Coronary artery (tissue), 2 donors: ENCODE measurements around the gene REEP3.

Source experiments
- DNase-seq: peaks from one replicate; pipeline ENCODE4 v3.0.0-alpha.2; 2017; ENCODE audit warnings: low spot score
- H3K27ac ChIP-seq, 2 donors: fragments of 200-600 bp; sonication (generic); one replicate each; pipeline ENCODE4 v1.5.1; 2016 to 2019
- H3K4me3 ChIP-seq: fragments of 200-600 bp; sonication (generic); 2 replicates; pipeline ENCODE4 v1.5.1; 2016; ENCODE audit warnings: mild to moderate bottlenecking, moderate library complexity
- CTCF ChIP-seq: fragments of 200-600 bp; sonication (generic); IDR thresholded peaks from one replicate; pipeline ENCODE4 v1.5.1; 2019; ENCODE audit warnings: antibody characterized with exemption

The REEP3 gene

GRCh38 chr10:63627881-63628296, 106.7 kb downstream of the REEP3 start:
- no peak for TF ChIP-seq CTCF
- DNase-seq: no peak
- no peak overlapping the region for H3K4me3 ChIP-seq
- H3K27ac ChIP-seq: no peak overlapping the region

GRCh38 chr10:63628526-63629362, 107.5 kb downstream of the REEP3 start:
- peak; percentile 76 for DNase-seq
- no peak for TF ChIP-seq CTCF
- Histone ChIP-seq H3K4me3 (peak overlapping the region; percentile 77), H3K27ac (peak overlapping the region; percentile 98 to 99)

GRCh38 chr10:63629363-63630084, 108.3 kb downstream of the REEP3 start:
- TF ChIP-seq CTCF: no peak
- peak; percentile 98 for DNase-seq
- Histone ChIP-seq H3K27ac (peak overlapping the region; percentile 98 to 99), H3K4me3 (peak overlapping the region; percentile 77)

- TF ChIP-seq CTCF: no peak
- DNase-seq: peak; percentile 96
- peak overlapping the region; percentile 77 for H3K4me3 ChIP-seq
- peak overlapping the region; percentile 98 to 99 for H3K27ac ChIP-seq
These were observed 109.1 kb downstream of the REEP3 start for GRCh38 chr10:63630085-63630930.

GRCh38 chr10:63630931-63631680, 109.9 kb downstream of the REEP3 start:
- Histone ChIP-seq H3K27ac (peak overlapping the region; percentile 98 to 99), H3K4me3 (peak overlapping the region; percentile 77)
- no peak for DNase-seq
- no peak for TF ChIP-seq CTCF

GRCh38 chr10:63631991-63632390, 110.8 kb downstream of the REEP3 start:
- peak overlapping the region in 1 of 2 donors; percentile 98 for H3K27ac ChIP-seq
- TF ChIP-seq CTCF: no peak
- no peak overlapping the region for H3K4me3 ChIP-seq
- no peak for DNase-seq
